ENCODE results near the gene PLEKHM3. TPM values are rescaled to one million over a fixed set of nuclear protein-coding genes. Genes with fewer than 3 reads are reported as not detected.

The PLEKHM3 gene
- total RNA-seq, 1 experiment from 2014 or later = 2.5 TPM

DNA sequence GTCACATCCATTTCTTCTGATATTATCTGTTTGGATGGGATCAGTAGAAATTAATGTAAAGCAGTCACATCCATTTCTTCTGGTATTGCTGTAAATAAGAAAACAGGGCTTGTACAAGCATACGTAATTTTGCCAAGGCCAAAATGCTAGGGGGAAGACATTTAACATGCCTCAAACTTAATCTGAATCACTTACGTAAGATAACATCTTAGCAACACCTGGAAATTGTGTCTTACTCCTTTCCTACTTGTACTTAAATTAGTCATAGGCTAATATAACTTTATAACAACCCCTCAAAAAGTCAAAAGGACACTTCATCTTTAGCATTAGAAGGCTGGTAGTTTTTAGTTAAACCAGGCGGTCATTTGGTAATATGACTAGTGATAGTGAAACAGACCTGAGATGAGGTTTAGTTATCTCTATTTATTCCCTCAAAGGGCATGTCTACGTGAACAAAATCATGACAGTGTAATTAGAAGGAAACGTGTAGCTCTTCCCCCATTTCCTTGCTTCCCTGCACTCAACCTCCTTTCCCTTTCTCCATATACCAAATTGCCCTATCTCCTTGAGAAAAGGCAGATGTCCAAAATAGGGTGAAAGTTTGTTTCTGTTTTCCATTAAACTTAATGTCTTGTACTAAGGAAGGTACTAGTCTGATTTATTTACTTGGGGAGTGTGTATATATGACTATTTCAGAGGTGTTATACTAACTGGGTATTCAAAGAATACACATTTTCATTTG lies 156.3 kb downstream of the PLEKHM3 start:
- intact Hi-C loops (cut with micrococcal nuclease; ENCODE audit: unreplicated experiment) = no loop called here
- BruUV-seq (replicated peaks) = no TSS peak
- CTCF ChIA-PET = no interaction called here

DNA sequence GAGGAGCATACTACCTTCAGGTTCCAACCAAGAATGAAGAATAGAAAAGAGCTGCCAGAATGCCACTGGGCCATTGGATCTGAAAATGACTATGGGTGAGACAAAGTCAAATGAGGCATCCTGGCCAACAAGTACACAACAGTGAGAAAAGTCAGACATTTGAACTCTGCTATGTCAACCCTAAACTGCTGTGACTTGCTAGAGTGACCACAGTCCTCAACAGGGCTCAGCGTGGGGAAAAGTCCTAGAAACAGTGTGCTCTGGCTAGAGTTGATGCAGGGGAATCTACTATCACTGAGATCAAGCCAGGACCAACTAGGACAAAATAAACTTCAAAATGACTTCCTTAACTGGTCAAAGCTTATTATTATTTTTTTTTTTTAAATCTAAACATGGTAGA lies 157.4 kb downstream of the PLEKHM3 start:
- Histone ChIP-seq H3K27ac (ENCODE audit: low read length) (no peak overlapping the region), H3K4me3 (ENCODE audit: low read depth in 2 of 2, low read length in 2 of 2) (no peak overlapping the region), H3K4me1 (ENCODE audit: control insufficient read depth, insufficient read depth, low read length) (no peaks in the 10 kb centered on the region), H3K27me3 (ENCODE audit: control insufficient read depth, insufficient read depth, low read length) (no peaks in the 10 kb centered on the region), H3K36me3 (ENCODE audit: control insufficient read depth, insufficient read depth, low read length) (no peaks in the 10 kb centered on the region), H3K9me3 (ENCODE audit: control insufficient read depth, insufficient read depth, low read depth, low read length) (no peaks in the 10 kb centered on the region)
- intact Hi-C loops (cut with micrococcal nuclease; ENCODE audit: unreplicated experiment) = no loop called here
- ATAC-seq (no peak), DNase-seq (ENCODE audit: low read depth, low spot score) (no peak)
- no TSS peak for BruUV-seq (replicated peaks)
- ChIA-PET CTCF (no interaction called here), POLR2A (interaction anchor here (0.6 kb wide), 1 partner anchor 33 kb away, joined by 5 read pairs; no protein-coding TSS in a partner anchor)
- in situ Hi-C loops (cut with HindIII; ENCODE audit: low pct_unique_long_range_greater_than_20kb, low sequenced_read_pairs) = no loop called here
- TF ChIP-seq TCF7L2 (IDR thresholded peaks at IDR 0.05; ENCODE audit: low read depth, low read length) = no peak
- TF ChIP-seq, protein P1, sequence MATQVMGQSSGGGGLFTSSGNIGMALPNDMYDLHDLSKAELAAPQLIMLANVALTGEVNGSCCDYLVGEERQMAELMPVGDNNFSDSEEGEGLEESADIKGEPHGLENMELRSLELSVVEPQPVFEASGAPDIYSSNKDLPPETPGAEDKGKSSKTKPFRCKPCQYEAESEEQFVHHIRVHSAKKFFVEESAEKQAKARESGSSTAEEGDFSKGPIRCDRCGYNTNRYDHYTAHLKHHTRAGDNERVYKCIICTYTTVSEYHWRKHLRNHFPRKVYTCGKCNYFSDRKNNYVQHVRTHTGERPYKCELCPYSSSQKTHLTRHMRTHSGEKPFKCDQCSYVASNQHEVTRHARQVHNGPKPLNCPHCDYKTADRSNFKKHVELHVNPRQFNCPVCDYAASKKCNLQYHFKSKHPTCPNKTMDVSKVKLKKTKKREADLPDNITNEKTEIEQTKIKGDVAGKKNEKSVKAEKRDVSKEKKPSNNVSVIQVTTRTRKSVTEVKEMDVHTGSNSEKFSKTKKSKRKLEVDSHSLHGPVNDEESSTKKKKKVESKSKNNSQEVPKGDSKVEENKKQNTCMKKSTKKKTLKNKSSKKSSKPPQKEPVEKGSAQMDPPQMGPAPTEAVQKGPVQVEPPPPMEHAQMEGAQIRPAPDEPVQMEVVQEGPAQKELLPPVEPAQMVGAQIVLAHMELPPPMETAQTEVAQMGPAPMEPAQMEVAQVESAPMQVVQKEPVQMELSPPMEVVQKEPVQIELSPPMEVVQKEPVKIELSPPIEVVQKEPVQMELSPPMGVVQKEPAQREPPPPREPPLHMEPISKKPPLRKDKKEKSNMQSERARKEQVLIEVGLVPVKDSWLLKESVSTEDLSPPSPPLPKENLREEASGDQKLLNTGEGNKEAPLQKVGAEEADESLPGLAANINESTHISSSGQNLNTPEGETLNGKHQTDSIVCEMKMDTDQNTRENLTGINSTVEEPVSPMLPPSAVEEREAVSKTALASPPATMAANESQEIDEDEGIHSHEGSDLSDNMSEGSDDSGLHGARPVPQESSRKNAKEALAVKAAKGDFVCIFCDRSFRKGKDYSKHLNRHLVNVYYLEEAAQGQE (IDR thresholded peaks at IDR 0.05; ENCODE audit: insufficient read depth in 1 of 2, low read depth in 2 of 2, low read length in 1 of 2) = no peak
- TF ChIP-seq, protein P2, sequence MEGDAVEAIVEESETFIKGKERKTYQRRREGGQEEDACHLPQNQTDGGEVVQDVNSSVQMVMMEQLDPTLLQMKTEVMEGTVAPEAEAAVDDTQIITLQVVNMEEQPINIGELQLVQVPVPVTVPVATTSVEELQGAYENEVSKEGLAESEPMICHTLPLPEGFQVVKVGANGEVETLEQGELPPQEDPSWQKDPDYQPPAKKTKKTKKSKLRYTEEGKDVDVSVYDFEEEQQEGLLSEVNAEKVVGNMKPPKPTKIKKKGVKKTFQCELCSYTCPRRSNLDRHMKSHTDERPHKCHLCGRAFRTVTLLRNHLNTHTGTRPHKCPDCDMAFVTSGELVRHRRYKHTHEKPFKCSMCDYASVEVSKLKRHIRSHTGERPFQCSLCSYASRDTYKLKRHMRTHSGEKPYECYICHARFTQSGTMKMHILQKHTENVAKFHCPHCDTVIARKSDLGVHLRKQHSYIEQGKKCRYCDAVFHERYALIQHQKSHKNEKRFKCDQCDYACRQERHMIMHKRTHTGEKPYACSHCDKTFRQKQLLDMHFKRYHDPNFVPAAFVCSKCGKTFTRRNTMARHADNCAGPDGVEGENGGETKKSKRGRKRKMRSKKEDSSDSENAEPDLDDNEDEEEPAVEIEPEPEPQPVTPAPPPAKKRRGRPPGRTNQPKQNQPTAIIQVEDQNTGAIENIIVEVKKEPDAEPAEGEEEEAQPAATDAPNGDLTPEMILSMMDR (IDR thresholded peaks at IDR 0.05) = no peak
- TF ChIP-seq POLR2AphosphoS5 (IDR thresholded peaks at IDR 0.05; ENCODE audit: low read depth, low read length) = no peak
- no peak for TF ChIP-seq SIN3A (IDR thresholded peaks at IDR 0.05; ENCODE audit: borderline replicate concordance, insufficient read depth, low read depth, low read length)

More for the DNA sequence above, 156.3 kb downstream of the PLEKHM3 start:
- H3K4me1 ChIP-seq (ENCODE audit: control insufficient read depth, insufficient read depth, low read length) = no peaks in the 10 kb centered on the region
- ATAC-seq (no peak), DNase-seq (ENCODE audit: low read depth, low spot score) (no peak)
- in situ Hi-C loops (cut with HindIII; ENCODE audit: low pct_unique_long_range_greater_than_20kb, low sequenced_read_pairs) = no loop called here
- no peaks in the 10 kb centered on the region for H3K27me3 ChIP-seq (ENCODE audit: control insufficient read depth, insufficient read depth, low read length)
- no peaks in the 10 kb centered on the region for H3K9me3 ChIP-seq (ENCODE audit: control insufficient read depth, insufficient read depth, low read depth, low read length)
- no peaks in the 10 kb centered on the region for H3K36me3 ChIP-seq (ENCODE audit: control insufficient read depth, insufficient read depth, low read length)
- POLR2A ChIA-PET = no interaction called here
- no peak overlapping the region for H3K27ac ChIP-seq (ENCODE audit: low read length)
- TF ChIP-seq POLR2AphosphoS5 (IDR thresholded peaks at IDR 0.05; ENCODE audit: low read depth, low read length) = no peak
- no peak for TF ChIP-seq SIN3A (IDR thresholded peaks at IDR 0.05; ENCODE audit: borderline replicate concordance, insufficient read depth, low read depth, low read length)
- no peak for TF ChIP-seq TCF7L2 (IDR thresholded peaks at IDR 0.05; ENCODE audit: low read depth, low read length)
- TF ChIP-seq, protein P2 (IDR thresholded peaks at IDR 0.05) = no peak
- TF ChIP-seq, protein P1 (IDR thresholded peaks at IDR 0.05; ENCODE audit: insufficient read depth in 1 of 2, low read depth in 2 of 2, low read length in 1 of 2) = no peak
- H3K4me3 ChIP-seq (ENCODE audit: low read depth in 2 of 2, low read length in 2 of 2) = no peak overlapping the region

Data from Panc1 (cell line).